ENCODE results near the gene LEFTY1. TPM values are rescaled to one million over a fixed set of nuclear protein-coding genes. Genes with fewer than 3 reads are reported as not detected.

LEFTY1 gene
- total RNA-seq, 1 experiment from 2014 or later = not detected

- ATAC-seq (no peak), DNase-seq (ENCODE audit: low read depth, low spot score) (no peak)
- Histone ChIP-seq H3K27me3 (ENCODE audit: control insufficient read depth, insufficient read depth, low read length) (no peaks in the 10 kb centered on the region), H3K27ac (ENCODE audit: low read length) (no peak overlapping the region), H3K36me3 (ENCODE audit: control insufficient read depth, insufficient read depth, low read length) (no peaks in the 10 kb centered on the region; the same call in 1 of the 2 replicates), H3K9me3 (ENCODE audit: control insufficient read depth, insufficient read depth, low read depth, low read length) (no peaks in the 10 kb centered on the region), H3K4me1 (ENCODE audit: control insufficient read depth, insufficient read depth, low read length) (no peaks in the 10 kb centered on the region; the same call in 1 of the 2 replicates), H3K4me3 (ENCODE audit: low read depth in 2 of 2, low read length in 2 of 2) (no peak overlapping the region)
- no TSS peak for BruUV-seq (replicated peaks)
- CTCF ChIA-PET = no interaction called here
- POLR2A ChIA-PET = no interaction called here
- TF ChIP-seq SIN3A (IDR thresholded peaks at IDR 0.05; ENCODE audit: borderline replicate concordance, insufficient read depth, low read depth, low read length) (no peak), REST (IDR thresholded peaks at IDR 0.05; ENCODE audit: insufficient read depth in 1 of 2, low read depth in 2 of 2, low read length in 1 of 2) (no peak), POLR2AphosphoS5 (IDR thresholded peaks at IDR 0.05; ENCODE audit: low read depth, low read length) (no peak), TCF7L2 (IDR thresholded peaks at IDR 0.05; ENCODE audit: low read depth, low read length) (no peak), CTCF (IDR thresholded peaks at IDR 0.05) (no peak)
- intact Hi-C loops (cut with micrococcal nuclease; ENCODE audit: unreplicated experiment) (no loop called here), in situ Hi-C loops (cut with HindIII; ENCODE audit: low pct_unique_long_range_greater_than_20kb, low sequenced_read_pairs) (no loop called here)
Measured at GRCh38 chr1:225860107-225860506, 28.8 kb downstream of the LEFTY1 start.

GRCh38 chr1:225859151-225859550 lies 29.8 kb downstream of the LEFTY1 start:
- TF ChIP-seq SIN3A (IDR thresholded peaks at IDR 0.05; ENCODE audit: borderline replicate concordance, insufficient read depth, low read depth, low read length) (no peak), TCF7L2 (IDR thresholded peaks at IDR 0.05; ENCODE audit: low read depth, low read length) (no peak), CTCF (IDR thresholded peaks at IDR 0.05) (no peak), POLR2AphosphoS5 (IDR thresholded peaks at IDR 0.05; ENCODE audit: low read depth, low read length) (no peak)
- H3K27ac ChIP-seq (ENCODE audit: low read length) = no peak overlapping the region
- H3K36me3 ChIP-seq (ENCODE audit: control insufficient read depth, insufficient read depth, low read length) = no peaks in the 10 kb centered on the region; the same call in 1 of the 2 replicates
- in situ Hi-C loops (cut with HindIII; ENCODE audit: low pct_unique_long_range_greater_than_20kb, low sequenced_read_pairs) = no loop called here
- ChIA-PET POLR2A (no interaction called here), CTCF (no interaction called here)
- ATAC-seq (no peak), DNase-seq (ENCODE audit: low read depth, low spot score) (no peak)
- intact Hi-C loops (cut with micrococcal nuclease; ENCODE audit: unreplicated experiment) = no loop called here
- no peaks in the 10 kb centered on the region for H3K27me3 ChIP-seq (ENCODE audit: control insufficient read depth, insufficient read depth, low read length)
- no peaks in the 10 kb centered on the region; the same call in 1 of the 2 replicates for H3K4me1 ChIP-seq (ENCODE audit: control insufficient read depth, insufficient read depth, low read length)
- BruUV-seq (replicated peaks) = no TSS peak
- no peaks in the 10 kb centered on the region for H3K9me3 ChIP-seq (ENCODE audit: control insufficient read depth, insufficient read depth, low read depth, low read length)
- H3K4me3 ChIP-seq (ENCODE audit: low read depth in 2 of 2, low read length in 2 of 2) = no peak overlapping the region

Data from Panc1 (cell line).